GM12873 (cell line): Measurements from ENCODE around the gene CLEC2L.

Experiments used
- TF ChIP-seq, protein P1 (sequence below): IDR thresholded peaks from 2 replicates; pipeline ENCODE4 v1.5.1; 2012; ENCODE audit warnings: low read depth, mild to moderate bottlenecking, moderate library complexity, low read length, control low read depth; ENCODE audit not compliant: insufficient read depth; ENCODE audit errors: missing control alignments

CLEC2L gene

DNA sequence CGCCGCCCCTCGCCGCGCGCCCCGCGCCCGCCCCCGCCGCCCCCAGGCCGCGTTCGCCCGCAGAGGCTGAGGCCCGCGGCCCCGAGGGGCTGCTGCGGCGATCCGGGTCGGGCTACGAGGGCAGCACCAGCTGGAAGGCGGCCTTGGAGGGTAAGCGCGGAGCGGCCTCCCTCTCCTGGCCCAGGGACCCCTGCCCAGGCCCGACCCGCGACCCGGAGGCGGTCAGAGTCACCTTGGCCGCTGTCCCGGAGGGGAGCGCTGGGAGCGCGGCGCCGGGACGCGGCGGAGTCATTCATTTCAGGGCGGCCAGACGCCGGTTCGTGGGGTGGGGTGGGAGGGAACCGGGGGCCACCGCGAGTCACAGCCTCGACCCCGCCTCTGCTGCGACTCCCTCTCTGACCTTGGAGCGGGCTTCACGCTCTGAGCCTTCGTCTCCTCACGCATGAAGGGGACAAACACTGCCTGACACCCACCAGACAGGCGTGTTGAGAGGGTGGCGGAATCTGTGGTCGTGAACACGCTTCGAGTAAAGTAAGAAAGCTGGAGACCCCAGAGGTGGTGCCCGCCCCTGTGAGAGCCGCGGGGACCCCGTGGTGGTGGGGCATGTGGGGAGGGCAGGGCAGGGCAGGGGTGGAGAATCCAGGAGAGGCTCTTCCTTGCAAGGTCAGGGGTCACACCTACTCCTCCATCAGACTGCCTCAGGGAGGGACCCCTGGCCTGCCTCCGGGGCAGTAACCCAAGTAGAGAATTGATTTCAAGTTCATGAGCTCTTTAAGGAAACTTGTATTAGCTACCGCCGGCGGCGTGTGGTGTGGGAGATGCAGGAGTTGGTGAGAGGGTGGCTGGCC, 707 bp downstream of the CLEC2L start:
- TF ChIP-seq, protein P1, sequence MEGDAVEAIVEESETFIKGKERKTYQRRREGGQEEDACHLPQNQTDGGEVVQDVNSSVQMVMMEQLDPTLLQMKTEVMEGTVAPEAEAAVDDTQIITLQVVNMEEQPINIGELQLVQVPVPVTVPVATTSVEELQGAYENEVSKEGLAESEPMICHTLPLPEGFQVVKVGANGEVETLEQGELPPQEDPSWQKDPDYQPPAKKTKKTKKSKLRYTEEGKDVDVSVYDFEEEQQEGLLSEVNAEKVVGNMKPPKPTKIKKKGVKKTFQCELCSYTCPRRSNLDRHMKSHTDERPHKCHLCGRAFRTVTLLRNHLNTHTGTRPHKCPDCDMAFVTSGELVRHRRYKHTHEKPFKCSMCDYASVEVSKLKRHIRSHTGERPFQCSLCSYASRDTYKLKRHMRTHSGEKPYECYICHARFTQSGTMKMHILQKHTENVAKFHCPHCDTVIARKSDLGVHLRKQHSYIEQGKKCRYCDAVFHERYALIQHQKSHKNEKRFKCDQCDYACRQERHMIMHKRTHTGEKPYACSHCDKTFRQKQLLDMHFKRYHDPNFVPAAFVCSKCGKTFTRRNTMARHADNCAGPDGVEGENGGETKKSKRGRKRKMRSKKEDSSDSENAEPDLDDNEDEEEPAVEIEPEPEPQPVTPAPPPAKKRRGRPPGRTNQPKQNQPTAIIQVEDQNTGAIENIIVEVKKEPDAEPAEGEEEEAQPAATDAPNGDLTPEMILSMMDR, result no peak

GRCh38 chr7:139525239-139525638, 1.8 kb downstream of the CLEC2L start:
- TF ChIP-seq, protein P1, result no peak

DNA sequence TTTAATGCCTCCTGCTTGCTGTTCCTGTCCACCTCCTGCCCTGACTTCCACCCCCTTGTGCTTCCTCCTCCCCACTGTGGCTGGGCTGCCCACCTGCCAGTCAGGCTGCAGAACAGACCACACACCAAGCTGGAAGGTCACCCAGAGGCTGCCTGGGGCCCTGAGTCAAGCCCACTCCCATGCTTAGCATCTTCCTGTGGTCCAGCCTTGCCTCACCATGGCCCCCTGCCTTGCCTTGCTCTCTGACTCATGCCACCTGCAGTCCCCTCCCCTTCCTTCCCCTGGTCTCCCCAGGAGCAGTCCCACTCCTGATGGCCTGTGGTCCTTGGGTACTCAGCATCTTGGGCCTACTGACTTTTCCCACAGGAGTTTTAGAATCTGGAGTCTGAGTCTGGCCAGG, 2.3 kb downstream of the CLEC2L start:
- TF ChIP-seq, protein P1, result no peak

DNA sequence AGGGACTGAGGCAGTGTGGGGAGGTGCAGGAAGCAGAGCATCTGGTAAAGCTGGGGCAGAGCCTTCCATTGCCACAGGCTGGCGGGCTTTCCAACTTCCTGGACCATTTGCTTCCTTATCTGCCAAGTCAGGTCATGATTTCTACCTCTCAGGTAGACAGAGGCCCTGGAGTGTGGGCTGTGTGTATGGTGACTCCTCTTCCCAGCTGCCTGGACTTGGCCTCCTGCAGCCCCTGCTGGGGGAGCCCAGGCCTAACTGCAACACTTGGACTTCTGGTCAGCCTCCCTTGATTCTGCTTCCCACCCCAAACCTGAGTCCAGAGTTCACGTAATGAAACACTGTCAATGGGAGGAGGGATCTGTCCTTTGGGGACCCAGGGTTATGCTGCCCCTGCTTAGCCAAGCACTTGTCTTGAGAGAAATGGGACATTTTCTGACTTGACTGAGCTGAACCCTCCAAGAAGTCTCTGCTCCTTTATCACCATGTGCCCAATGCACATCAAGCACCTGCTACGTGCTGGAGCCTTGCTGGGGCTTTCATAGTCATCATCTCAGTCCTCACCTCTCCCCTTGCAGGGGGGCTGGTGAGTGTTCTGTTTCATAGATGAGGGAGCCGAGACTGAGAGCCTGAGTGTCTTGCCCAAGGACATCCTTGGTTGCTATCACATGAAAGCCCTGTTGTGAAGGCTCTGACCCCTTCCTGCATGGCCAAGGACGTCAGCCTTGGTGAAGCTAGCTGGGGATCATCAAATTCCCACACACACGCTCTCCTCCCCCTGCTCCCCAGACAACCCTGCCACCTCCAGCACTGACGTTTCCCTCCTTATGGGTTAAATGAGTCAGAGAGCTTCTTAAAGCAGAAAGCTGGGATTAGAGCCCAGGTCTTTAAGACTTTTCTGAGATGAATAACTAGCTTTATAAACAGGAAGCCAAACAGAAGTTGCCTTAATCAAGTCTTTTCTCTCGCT, 3.4 kb downstream of the CLEC2L start:
- TF ChIP-seq, protein P1, result no peak

GRCh38 chr7:139531094-139531493, 7.6 kb downstream of the CLEC2L start:
- TF ChIP-seq, protein P1, result no peak

GRCh38 chr7:139532636-139533155, 9.2 kb downstream of the CLEC2L start:
- TF ChIP-seq, protein P1, result no peak

DNA sequence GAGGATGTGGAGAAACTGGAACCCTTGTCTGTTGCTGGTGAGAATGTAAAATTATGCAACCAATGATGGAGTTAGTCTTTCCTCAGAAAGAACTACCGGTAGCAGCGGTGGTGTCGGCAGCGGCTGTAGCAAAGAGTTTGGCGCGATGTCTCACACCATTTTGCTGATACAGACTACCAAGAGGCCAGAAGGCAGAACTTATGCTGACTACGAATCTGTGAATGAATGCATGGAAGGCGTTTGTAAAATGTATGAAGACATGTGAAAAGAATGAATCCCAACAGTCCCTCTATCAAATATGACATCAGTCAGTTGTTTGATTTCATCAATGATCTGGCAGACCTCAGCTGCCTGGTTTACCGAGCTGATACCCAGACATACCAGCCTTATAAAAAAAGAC, 10.6 kb downstream of the CLEC2L start:
- TF ChIP-seq, protein P1, result no peak
